Measurements from ENCODE around the gene NCAM1.

DNA sequence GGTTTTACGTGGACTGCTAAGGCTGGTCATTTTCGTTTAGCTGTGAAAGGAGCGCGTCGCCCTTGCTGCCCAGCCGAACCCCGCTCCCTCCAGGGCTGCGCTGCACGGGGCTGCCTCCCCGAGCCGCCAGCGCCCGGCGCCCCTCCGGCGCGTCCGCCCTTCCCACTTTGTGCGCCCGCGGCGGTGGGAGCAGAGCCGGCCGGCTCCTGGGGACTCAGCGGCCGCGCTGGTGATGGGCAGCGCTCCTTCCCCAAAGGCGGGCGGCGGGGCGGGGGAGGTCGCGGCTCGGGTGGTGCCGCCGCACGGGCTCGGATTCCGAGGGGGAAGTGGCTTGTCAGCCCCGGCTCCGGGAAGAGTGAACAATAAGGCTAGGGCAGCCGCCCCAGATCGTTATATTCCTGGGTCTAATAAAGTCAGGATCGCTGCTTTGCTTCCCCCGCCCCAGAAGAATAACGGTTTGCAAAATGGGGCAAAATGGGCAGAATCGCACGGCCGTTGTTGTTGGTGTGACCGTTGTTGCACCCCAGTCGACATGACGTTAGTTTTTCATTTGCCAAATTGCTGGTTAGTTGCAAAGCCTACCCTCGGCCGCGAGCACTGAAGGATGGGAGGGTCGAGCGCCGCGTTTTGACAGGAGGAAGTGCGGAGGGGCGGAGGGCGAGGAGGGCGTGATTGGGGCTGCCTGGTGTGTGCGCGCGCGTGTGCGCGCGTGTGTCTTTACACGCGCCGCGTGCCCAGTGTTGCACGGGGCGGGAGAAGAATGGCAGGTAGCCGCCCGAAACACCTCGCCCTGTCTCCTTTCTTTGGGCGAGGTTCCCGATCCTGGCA is 745 bp downstream of the NCAM1 start:
- TF ChIP-seq, protein P1, sequence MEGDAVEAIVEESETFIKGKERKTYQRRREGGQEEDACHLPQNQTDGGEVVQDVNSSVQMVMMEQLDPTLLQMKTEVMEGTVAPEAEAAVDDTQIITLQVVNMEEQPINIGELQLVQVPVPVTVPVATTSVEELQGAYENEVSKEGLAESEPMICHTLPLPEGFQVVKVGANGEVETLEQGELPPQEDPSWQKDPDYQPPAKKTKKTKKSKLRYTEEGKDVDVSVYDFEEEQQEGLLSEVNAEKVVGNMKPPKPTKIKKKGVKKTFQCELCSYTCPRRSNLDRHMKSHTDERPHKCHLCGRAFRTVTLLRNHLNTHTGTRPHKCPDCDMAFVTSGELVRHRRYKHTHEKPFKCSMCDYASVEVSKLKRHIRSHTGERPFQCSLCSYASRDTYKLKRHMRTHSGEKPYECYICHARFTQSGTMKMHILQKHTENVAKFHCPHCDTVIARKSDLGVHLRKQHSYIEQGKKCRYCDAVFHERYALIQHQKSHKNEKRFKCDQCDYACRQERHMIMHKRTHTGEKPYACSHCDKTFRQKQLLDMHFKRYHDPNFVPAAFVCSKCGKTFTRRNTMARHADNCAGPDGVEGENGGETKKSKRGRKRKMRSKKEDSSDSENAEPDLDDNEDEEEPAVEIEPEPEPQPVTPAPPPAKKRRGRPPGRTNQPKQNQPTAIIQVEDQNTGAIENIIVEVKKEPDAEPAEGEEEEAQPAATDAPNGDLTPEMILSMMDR (IDR thresholded peaks at IDR 0.05 in 4 of 5, conservative IDR thresholded peaks at IDR 0.05 in 1 of 5), result no peak
- TF ChIP-seq POLR2A (IDR thresholded peaks at IDR 0.05), result no peak

All from gastrocnemius medialis (tissue), 4 donors.